Measurements from ENCODE around the gene PLEKHA1. TPM values are rescaled to one million over a fixed set of nuclear protein-coding genes. Genes with fewer than 3 reads are reported as not detected.
A peak's percentile ranks its signal among the peaks of the same experiment; 100 is the strongest.

The PLEKHA1 gene
- total and polyA plus RNA-seq, 2 of the 4 experiments (the other 2 are of a cell fraction) = 7.2 to 9.5 TPM

DNA sequence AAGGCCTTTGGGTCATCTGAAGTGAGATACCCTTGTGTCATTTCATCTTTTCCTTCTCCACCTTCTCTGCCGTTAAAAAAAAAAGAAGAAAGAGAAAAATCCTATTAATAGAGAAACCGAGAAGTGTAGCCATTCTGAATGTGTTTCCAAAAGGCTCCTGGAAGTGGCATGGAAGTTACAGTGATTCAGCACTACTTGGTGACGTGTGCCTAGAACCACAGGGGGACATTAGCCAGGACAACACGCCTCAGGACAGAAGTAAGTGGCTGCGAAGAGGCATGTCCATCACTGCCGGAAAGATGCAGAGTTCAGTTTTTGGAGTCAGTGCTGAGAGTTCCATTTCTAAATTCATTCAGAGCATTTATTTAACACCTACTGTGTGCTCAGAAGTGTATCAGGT is 93.2 kb downstream of the PLEKHA1 start:
- ATAC-seq (ENCODE audit: low read depth) (no peak), DNase-seq (no peak)
- no peaks in the 10 kb centered on the region; the same call in 1 of the 2 replicates for H3K36me3 ChIP-seq (ENCODE audit: control insufficient read depth, insufficient read depth, low read length)
- H3K9me3 ChIP-seq (ENCODE audit: control insufficient read depth, insufficient read depth, low read length) = no peaks in the 10 kb centered on the region
- peaks cover 22% of the 10 kb centered on the region for H3K4me1 ChIP-seq (ENCODE audit: control insufficient read depth, insufficient read depth, low read length)
- TF ChIP-seq RCOR1 (IDR thresholded peaks at IDR 0.05; ENCODE audit: insufficient replicate concordance, low read length) (no peak), NFE2L2 (IDR thresholded peaks at IDR 0.05; ENCODE audit: low read depth, low read length) (no peak), ELK1 (IDR thresholded peaks at IDR 0.05; ENCODE audit: borderline replicate concordance, low read depth, low read length) (no peak), MAZ (IDR thresholded peaks at IDR 0.05; ENCODE audit: borderline replicate concordance, low read depth, low read length) (no peak), MAFK (IDR thresholded peaks at IDR 0.05; ENCODE audit: low read depth, low read length) (no peak), POLR2A (IDR thresholded peaks at IDR 0.05; ENCODE audit: low read depth, low read length) (no peak), RAD21 (IDR thresholded peaks at IDR 0.05; ENCODE audit: low read length) (no peak), SMC3 (IDR thresholded peaks at IDR 0.05; ENCODE audit: low read depth, low read length) (no peak), MXI1 (IDR thresholded peaks at IDR 0.05; ENCODE audit: borderline replicate concordance, low read depth, low read length) (no peak), FOS (IDR thresholded peaks at IDR 0.05; ENCODE audit: low read depth, low read length) (no peak), CEBPB (IDR thresholded peaks at IDR 0.05; ENCODE audit: low read depth, low read length) (no peak), RFX5 (IDR thresholded peaks at IDR 0.05; ENCODE audit: low read depth, low read length) (no peak), CHD1 (IDR thresholded peaks at IDR 0.05; ENCODE audit: low read depth, low read length) (no peak), BHLHE40 (IDR thresholded peaks at IDR 0.05; ENCODE audit: low read depth, low read length) (no peak)
- TF ChIP-seq, protein P1, sequence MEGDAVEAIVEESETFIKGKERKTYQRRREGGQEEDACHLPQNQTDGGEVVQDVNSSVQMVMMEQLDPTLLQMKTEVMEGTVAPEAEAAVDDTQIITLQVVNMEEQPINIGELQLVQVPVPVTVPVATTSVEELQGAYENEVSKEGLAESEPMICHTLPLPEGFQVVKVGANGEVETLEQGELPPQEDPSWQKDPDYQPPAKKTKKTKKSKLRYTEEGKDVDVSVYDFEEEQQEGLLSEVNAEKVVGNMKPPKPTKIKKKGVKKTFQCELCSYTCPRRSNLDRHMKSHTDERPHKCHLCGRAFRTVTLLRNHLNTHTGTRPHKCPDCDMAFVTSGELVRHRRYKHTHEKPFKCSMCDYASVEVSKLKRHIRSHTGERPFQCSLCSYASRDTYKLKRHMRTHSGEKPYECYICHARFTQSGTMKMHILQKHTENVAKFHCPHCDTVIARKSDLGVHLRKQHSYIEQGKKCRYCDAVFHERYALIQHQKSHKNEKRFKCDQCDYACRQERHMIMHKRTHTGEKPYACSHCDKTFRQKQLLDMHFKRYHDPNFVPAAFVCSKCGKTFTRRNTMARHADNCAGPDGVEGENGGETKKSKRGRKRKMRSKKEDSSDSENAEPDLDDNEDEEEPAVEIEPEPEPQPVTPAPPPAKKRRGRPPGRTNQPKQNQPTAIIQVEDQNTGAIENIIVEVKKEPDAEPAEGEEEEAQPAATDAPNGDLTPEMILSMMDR (conservative IDR thresholded peaks at IDR 0.05; ENCODE audit: low read depth, low read length) = no peak
- TF ChIP-seq, protein P2, sequence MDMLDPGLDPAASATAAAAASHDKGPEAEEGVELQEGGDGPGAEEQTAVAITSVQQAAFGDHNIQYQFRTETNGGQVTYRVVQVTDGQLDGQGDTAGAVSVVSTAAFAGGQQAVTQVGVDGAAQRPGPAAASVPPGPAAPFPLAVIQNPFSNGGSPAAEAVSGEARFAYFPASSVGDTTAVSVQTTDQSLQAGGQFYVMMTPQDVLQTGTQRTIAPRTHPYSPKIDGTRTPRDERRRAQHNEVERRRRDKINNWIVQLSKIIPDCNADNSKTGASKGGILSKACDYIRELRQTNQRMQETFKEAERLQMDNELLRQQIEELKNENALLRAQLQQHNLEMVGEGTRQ (IDR thresholded peaks at IDR 0.05; ENCODE audit: low read depth, low read length) = no peak
- peaks cover 11 to 51% of the 10 kb centered on the region in 2 experiments for H3K79me1 ChIP-seq (ENCODE audit: low read depth in 1 of 2, low read length in 2 of 2)
- peak overlapping the region; percentile 62 for H3K4ac ChIP-seq (ENCODE audit: low read depth, low read length)
- no peak overlapping the region for H2AK9ac ChIP-seq (replicated peaks; ENCODE audit: low read depth, low read length, poor library complexity)
- no peak overlapping the region for H2AFZ ChIP-seq (replicated peaks; ENCODE audit: low read length, poor library complexity)
- H2BK5ac ChIP-seq (ENCODE audit: low read depth, low read length, poor library complexity, severe bottlenecking) = no peak overlapping the region
- in situ Hi-C loops (cut with MboI; ENCODE audit: low sequenced_read_pairs) (loop anchor here (10.0 kb wide), 1 partner anchor 343 kb away; no protein-coding TSS in a partner anchor), intact Hi-C loops (cut with micrococcal nuclease) (loop anchor here (2.0 kb wide), 1 partner anchor 37 kb away; no protein-coding TSS in a partner anchor), dilution Hi-C loops (cut with HindIII; ENCODE audit: low sequenced_read_pairs, unreplicated experiment) (no loop called here)
- H3K4me3 ChIP-seq (ENCODE audit: insufficient read depth, low read depth, low read length) = no peak overlapping the region
- H2BK15ac ChIP-seq (ENCODE audit: low read depth, low read length) = peak overlapping the region; percentile 55; the same call in 2 of the 3 replicates
- H4K8ac ChIP-seq (ENCODE audit: low read depth in 2 of 2, low read length in 2 of 2) = no peak overlapping the region; a peak in 1 of 4 replicates
- peak overlapping the region; percentile 85; the same call in 1 of the 2 replicates for H2AK5ac ChIP-seq (ENCODE audit: low read depth, low read length)
- peak overlapping the region; percentile 71; the same call in 1 of the 2 replicates for H3K14ac ChIP-seq (replicated peaks; ENCODE audit: low read depth, low read length)
- no peak overlapping the region; the same call in 1 of the 2 replicates for H2BK20ac ChIP-seq (ENCODE audit: low read depth, low read length)
- H2BK120ac ChIP-seq (ENCODE audit: low read depth, low read length) = no peak overlapping the region
- H3K23ac ChIP-seq (ENCODE audit: low read depth, low read length) = 0 out of 2 replicates have a peak overlapping the region, but pooled peaks have one; percentile 20
- no peak overlapping the region; the same call in 1 of the 2 replicates for H4K5ac ChIP-seq (ENCODE audit: low read depth, low read length)
- CTCF ChIA-PET = no interaction called here
- 0 out of 2 replicates have a peak overlapping the region, but pooled peaks have one; percentile 28 for H4K91ac ChIP-seq (ENCODE audit: insufficient read depth, low read depth, low read length)
- peaks cover 19% of the 10 kb centered on the region for H4K20me1 ChIP-seq (ENCODE audit: insufficient read depth, low read length)
- H3K4me2 ChIP-seq (ENCODE audit: low read depth, low read length) = no peak overlapping the region
- H3K18ac ChIP-seq (ENCODE audit: low read depth, low read length) = no peak overlapping the region; the same call in 1 of the 2 replicates
- no peak overlapping the region for H3K27ac ChIP-seq (ENCODE audit: insufficient read depth, low read length)
- POLR2A ChIA-PET (ENCODE audit: unreplicated experiment) = no interaction called here
- H3K9me1 ChIP-seq (ENCODE audit: insufficient read depth, low read length) = peaks cover 28% of the 10 kb centered on the region
- H3K9ac ChIP-seq (ENCODE audit: low read depth, low read length) = no peak overlapping the region
- no CpG with 5 or more reads among the region's 6 CpGs for WGBS, 2 experiments (ENCODE audit: extremely low coverage in 2 of 2, insufficient read length in 1 of 2)
- no peaks in the 10 kb centered on the region for H3K27me3 ChIP-seq (ENCODE audit: control insufficient read depth, insufficient read depth, low read length)
- no peak overlapping the region for H3K56ac ChIP-seq (ENCODE audit: extremely low read depth, insufficient read depth, low read length)
- BruUV-seq (replicated peaks) = no TSS peak
